ENCODE data around the gene ASPRV1. TPM values are rescaled to one million over a fixed set of nuclear protein-coding genes. Genes with fewer than 3 reads are reported as not detected.

Gene ASPRV1
- total RNA-seq, 3 donors from 2014 or later (not counting 1 experiment from before 2014, with no cell fraction given) = 1.4 to 2.7 (median 1.9) TPM

DNA sequence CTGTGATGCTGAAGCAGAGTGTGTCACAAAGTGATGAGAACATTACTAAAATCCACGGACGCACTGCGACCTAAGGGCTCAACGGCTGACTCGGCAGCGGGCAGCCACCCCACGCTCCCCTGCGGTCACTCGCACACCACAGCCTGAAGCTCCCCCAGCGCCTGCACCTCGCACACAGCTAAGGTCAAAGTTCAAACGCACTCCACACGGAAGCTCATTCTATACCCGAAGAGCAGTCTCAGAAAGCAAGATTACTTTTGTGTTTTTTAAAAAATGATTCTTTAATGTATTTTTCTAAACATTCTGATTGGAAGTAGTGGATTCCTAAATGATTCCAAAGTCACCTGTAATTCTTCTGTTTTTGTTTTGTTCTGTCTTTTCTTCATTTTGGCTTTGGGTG lies 21.7 kb downstream of the ASPRV1 start:
- Mint-ChIP-seq H3K27me3 (ENCODE audit: low read depth in 2 of 2) (no peaks in the 10 kb centered on the region), H3K4me3 (no peak overlapping the region), H3K36me3 (peaks cover 41% of the 10 kb centered on the region), H3K27ac (peak overlapping the region in 1 of 2 donors; percentile 62), H3K9me3 (no peaks in the 10 kb centered on the region), H3K4me1 (peaks cover 5 to 17% of the 10 kb centered on the region in 2 donors)
- Histone ChIP-seq H3K4me3 (ENCODE audit: low read length) (no peak overlapping the region), H3K9me3 (ENCODE audit: control insufficient read depth, insufficient read depth, low read length) (no peaks in the 10 kb centered on the region), H3K4me1 (ENCODE audit: control insufficient read depth, insufficient read depth, low read length) (no peaks in the 10 kb centered on the region), H3K36me3 (ENCODE audit: control insufficient read depth, insufficient read depth, low read length) (peaks cover 79% of the 10 kb centered on the region), H3K27ac (ENCODE audit: low read length) (no peak overlapping the region), H3K27me3 (ENCODE audit: control insufficient read depth, insufficient read depth, low read length) (no peaks in the 10 kb centered on the region)
- no peak for ATAC-seq
- TF ChIP-seq, protein P1, sequence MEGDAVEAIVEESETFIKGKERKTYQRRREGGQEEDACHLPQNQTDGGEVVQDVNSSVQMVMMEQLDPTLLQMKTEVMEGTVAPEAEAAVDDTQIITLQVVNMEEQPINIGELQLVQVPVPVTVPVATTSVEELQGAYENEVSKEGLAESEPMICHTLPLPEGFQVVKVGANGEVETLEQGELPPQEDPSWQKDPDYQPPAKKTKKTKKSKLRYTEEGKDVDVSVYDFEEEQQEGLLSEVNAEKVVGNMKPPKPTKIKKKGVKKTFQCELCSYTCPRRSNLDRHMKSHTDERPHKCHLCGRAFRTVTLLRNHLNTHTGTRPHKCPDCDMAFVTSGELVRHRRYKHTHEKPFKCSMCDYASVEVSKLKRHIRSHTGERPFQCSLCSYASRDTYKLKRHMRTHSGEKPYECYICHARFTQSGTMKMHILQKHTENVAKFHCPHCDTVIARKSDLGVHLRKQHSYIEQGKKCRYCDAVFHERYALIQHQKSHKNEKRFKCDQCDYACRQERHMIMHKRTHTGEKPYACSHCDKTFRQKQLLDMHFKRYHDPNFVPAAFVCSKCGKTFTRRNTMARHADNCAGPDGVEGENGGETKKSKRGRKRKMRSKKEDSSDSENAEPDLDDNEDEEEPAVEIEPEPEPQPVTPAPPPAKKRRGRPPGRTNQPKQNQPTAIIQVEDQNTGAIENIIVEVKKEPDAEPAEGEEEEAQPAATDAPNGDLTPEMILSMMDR (IDR thresholded peaks at IDR 0.05) = no peak
- no peak for DNase-seq
- WGBS (ENCODE audit: insufficient coverage) = 98% methylated on average over 14 of the region's 14 CpGs
- intact Hi-C loops (cut with micrococcal nuclease) = loop anchor here (10.0 kb wide), 1 partner anchor 205 kb away; no protein-coding TSS in a partner anchor

GRCh38 chr2:69937968-69938367 lies 23.5 kb downstream of the ASPRV1 start:
- Histone ChIP-seq H3K4me1 (ENCODE audit: control insufficient read depth, insufficient read depth, low read length) (peaks cover 3% of the 10 kb centered on the region), H3K36me3 (ENCODE audit: control insufficient read depth, insufficient read depth, low read length) (peaks cover 72% of the 10 kb centered on the region), H3K9me3 (ENCODE audit: control insufficient read depth, insufficient read depth, low read length) (no peaks in the 10 kb centered on the region), H3K4me3 (ENCODE audit: low read length) (no peak overlapping the region), H3K27ac (ENCODE audit: low read length) (no peak overlapping the region), H3K27me3 (ENCODE audit: control insufficient read depth, insufficient read depth, low read length) (no peaks in the 10 kb centered on the region)
- TF ChIP-seq, protein P1 (IDR thresholded peaks at IDR 0.05) = no peak
- Mint-ChIP-seq H3K27ac (peak overlapping the region in 1 of 2 donors; percentile 62), H3K36me3 (peaks cover 41% of the 10 kb centered on the region), H3K9me3 (no peaks in the 10 kb centered on the region), H3K27me3 (ENCODE audit: low read depth in 2 of 2) (no peaks in the 10 kb centered on the region), H3K4me1 (peaks cover 16 to 27% of the 10 kb centered on the region in 2 donors), H3K4me3 (no peak overlapping the region)
- ATAC-seq = no peak
- WGBS (ENCODE audit: insufficient coverage) = 98% methylated on average over 14 of the region's 14 CpGs
- intact Hi-C loops (cut with micrococcal nuclease) = no loop called here
- DNase-seq = no peak

GRCh38 chr2:69936906-69937305 lies 24.5 kb downstream of the ASPRV1 start:
- Histone ChIP-seq H3K9me3 (ENCODE audit: control insufficient read depth, insufficient read depth, low read length) (no peaks in the 10 kb centered on the region), H3K36me3 (ENCODE audit: control insufficient read depth, insufficient read depth, low read length) (peaks cover 66% of the 10 kb centered on the region), H3K4me1 (ENCODE audit: control insufficient read depth, insufficient read depth, low read length) (peaks cover 8% of the 10 kb centered on the region), H3K27ac (ENCODE audit: low read length) (no peak overlapping the region), H3K27me3 (ENCODE audit: control insufficient read depth, insufficient read depth, low read length) (no peaks in the 10 kb centered on the region), H3K4me3 (ENCODE audit: low read length) (no peak overlapping the region)
- ATAC-seq (no peak), DNase-seq (no peak)
- Mint-ChIP-seq H3K4me1 (peaks cover 20 to 33% of the 10 kb centered on the region in 2 donors), H3K9me3 (no peaks in the 10 kb centered on the region), H3K27ac (peak overlapping the region in 1 of 2 donors; percentile 17), H3K27me3 (ENCODE audit: low read depth in 2 of 2) (no peaks in the 10 kb centered on the region), H3K4me3 (no peak overlapping the region), H3K36me3 (peaks cover 38% of the 10 kb centered on the region)
- TF ChIP-seq, protein P1 (IDR thresholded peaks at IDR 0.05) = no peak
- intact Hi-C loops (cut with micrococcal nuclease) = no loop called here
- WGBS (ENCODE audit: insufficient coverage) = 91% methylated on average over 11 of the region's 11 CpGs

DNA sequence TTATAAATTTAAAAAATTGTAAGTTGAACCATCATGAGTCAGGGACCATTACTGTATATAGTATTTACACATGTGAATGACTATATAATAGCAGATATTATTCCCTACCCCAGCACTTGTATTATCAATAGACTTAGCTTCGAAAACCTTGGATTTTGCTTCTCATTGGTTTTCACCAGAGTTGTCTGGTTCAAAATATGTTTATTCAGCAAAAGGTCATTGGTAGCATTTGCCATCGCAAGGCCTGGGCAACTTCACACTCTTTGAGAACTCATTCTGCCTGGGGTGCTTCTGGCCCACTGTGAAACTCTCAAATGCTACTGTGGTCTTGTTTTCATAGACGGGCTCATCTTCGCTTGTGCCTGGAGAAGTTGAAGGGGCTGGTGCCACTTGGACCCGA lies 26.4 kb downstream of the ASPRV1 start:
- H3K9me3 ChIP-seq (ENCODE audit: control insufficient read depth, insufficient read depth, low read length) = no peaks in the 10 kb centered on the region
- no peaks in the 10 kb centered on the region for H3K9me3 Mint-ChIP-seq
- 97% methylated on average over 5 of the region's 5 CpGs for WGBS (ENCODE audit: insufficient coverage)
- peaks cover 30 to 49% of the 10 kb centered on the region in 2 donors for H3K4me1 Mint-ChIP-seq
- peaks cover 33% of the 10 kb centered on the region for H3K36me3 Mint-ChIP-seq
- H3K4me1 ChIP-seq (ENCODE audit: control insufficient read depth, insufficient read depth, low read length) = peaks cover 11% of the 10 kb centered on the region
- intact Hi-C loops (cut with micrococcal nuclease) = no loop called here
- H3K36me3 ChIP-seq (ENCODE audit: control insufficient read depth, insufficient read depth, low read length) = peaks cover 51% of the 10 kb centered on the region
- H3K4me3 Mint-ChIP-seq = no peak overlapping the region
- no peaks in the 10 kb centered on the region for H3K27me3 Mint-ChIP-seq (ENCODE audit: low read depth in 2 of 2)
- no peaks in the 10 kb centered on the region for H3K27me3 ChIP-seq (ENCODE audit: control insufficient read depth, insufficient read depth, low read length)
- H3K27ac Mint-ChIP-seq = no peak overlapping the region
- ATAC-seq = no peak
- TF ChIP-seq, protein P1 (IDR thresholded peaks at IDR 0.05) = no peak
- DNase-seq = no peak
- H3K4me3 ChIP-seq (ENCODE audit: low read length) = no peak overlapping the region
- no peak overlapping the region for H3K27ac ChIP-seq (ENCODE audit: low read length)

Data from natural killer cell (primary cell).